DND-41 (cell line): Measurements from ENCODE around the gene ADCY4.

Experiments
- EZH2 ChIP-seq: IDR thresholded peaks from 3 replicates; pipeline ENCODE4 v1.6.1; 2012; ENCODE audit warnings: borderline replicate concordance, low read depth, mild to moderate bottlenecking, moderate library complexity, low read length, inconsistent platforms; ENCODE audit not compliant: severe bottlenecking
- TF ChIP-seq, protein P1 (sequence below): IDR thresholded peaks from 2 replicates; pipeline ENCODE4 v1.5.1; 2012; ENCODE audit warnings: borderline replicate concordance, low read length, moderate library complexity, mild to moderate bottlenecking; ENCODE audit not compliant: poor library complexity, severe bottlenecking; ENCODE audit errors: extremely low read depth

- TF ChIP-seq, protein P1, sequence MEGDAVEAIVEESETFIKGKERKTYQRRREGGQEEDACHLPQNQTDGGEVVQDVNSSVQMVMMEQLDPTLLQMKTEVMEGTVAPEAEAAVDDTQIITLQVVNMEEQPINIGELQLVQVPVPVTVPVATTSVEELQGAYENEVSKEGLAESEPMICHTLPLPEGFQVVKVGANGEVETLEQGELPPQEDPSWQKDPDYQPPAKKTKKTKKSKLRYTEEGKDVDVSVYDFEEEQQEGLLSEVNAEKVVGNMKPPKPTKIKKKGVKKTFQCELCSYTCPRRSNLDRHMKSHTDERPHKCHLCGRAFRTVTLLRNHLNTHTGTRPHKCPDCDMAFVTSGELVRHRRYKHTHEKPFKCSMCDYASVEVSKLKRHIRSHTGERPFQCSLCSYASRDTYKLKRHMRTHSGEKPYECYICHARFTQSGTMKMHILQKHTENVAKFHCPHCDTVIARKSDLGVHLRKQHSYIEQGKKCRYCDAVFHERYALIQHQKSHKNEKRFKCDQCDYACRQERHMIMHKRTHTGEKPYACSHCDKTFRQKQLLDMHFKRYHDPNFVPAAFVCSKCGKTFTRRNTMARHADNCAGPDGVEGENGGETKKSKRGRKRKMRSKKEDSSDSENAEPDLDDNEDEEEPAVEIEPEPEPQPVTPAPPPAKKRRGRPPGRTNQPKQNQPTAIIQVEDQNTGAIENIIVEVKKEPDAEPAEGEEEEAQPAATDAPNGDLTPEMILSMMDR, result no peak
- no peak for TF ChIP-seq EZH2
Measured at GRCh38 chr14:24277606-24278321, 57.1 kb downstream of the ADCY4 start.
